Measurements from ENCODE around the gene FZD2.
"Not testable (repeated sequence)": the region's sequence is repeated elsewhere in the genome, so short reads cannot be mapped to it uniquely, and the experiment has no call there.

The FZD2 gene

DNA sequence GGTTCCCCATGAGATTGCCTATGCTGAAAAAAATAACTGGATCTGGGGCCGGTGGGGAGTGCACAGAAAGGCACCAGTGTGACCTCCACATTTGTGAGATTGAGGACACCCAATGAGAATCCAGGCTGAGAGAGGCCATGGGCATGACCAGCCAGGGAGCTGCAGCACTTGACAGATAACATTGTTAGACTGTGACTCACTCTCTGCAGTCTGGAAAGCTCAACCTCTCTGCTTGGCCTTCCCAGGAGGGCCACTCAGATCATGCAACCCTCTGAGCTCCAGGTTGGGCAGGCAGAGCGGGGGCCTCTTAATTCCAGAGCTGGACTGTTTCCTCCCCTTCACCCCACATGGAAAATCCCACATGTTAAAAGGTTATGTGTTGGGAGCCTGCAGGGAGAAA is 30.1 kb downstream of the FZD2 start:
- ATAC-seq (no peak), DNase-seq (ENCODE audit: low spot score in 2 of 2) (no peak)
- no peaks in the 10 kb centered on the region for H3K9me3 Mint-ChIP-seq
- H3K36me3 Mint-ChIP-seq: no peaks in the 10 kb centered on the region
- H3K4me3 Mint-ChIP-seq: no peak overlapping the region
- H3K27ac Mint-ChIP-seq: no peak overlapping the region
- no peaks in the 10 kb centered on the region for H3K4me1 Mint-ChIP-seq

DNA sequence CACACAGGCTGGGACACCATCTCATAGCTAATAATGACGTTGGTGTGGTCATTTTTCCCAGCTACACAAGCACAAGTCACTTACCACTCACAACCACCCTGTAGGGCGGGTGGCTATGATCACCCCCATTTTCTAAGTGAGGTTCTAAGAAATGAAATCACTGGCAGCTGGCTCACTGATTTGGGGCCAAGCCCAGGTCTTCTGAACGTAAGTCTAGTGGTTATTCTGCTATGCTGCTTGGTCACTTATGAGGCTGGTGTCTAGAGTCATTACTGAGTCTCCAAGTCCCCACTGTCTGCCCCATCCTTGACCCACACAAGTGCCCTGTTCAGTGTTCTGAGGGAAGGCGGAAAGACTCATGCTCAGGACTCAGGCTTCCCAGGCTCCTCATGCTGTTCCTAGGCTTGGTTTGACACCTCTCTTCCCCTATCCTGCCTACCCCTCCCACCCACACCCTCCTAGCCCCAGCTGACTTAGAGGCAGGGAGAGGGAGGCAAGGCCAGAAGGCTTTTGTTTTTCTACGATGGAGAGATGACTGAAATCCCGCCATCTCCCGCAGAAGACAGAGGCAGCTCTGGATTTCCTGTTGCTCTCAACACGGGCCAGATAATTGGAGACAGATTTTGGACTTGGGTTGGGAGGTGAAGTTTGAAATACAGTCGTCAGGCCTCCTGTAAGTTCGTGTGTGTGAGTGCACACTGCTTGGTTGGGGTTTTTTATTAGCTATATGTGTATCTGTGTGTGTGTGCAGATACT is 32.2 kb downstream of the FZD2 start:
- ATAC-seq (no peak), DNase-seq (ENCODE audit: low spot score in 2 of 2) (no peak)
- H3K36me3 Mint-ChIP-seq: no peaks in the 10 kb centered on the region
- no peak overlapping the region for H3K4me3 Mint-ChIP-seq
- no peak overlapping the region for H3K27ac Mint-ChIP-seq
- H3K4me1 Mint-ChIP-seq: no peaks in the 10 kb centered on the region
- H3K9me3 Mint-ChIP-seq: no peaks in the 10 kb centered on the region

DNA sequence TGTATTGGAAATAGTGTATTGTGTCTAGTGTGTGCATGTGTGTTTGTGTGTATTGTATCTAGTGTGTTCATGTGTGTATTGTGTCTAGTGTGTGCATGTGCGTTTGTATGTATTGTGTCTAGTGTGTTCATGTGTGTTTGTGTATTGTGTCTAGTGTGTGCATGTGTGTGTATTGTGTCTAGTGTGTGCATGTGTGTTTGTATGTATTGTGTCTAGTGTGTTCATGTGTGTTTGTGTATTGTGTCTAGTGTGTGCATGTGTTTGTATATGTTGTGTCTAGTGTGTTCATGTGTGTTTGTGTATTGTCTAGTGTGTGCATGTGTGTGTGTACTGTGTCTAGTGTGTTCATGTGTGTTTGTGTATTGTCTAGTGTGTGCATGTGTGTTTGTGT is 32.8 kb downstream of the FZD2 start:
- not testable (repeated sequence) for ATAC-seq; H3K9me3 Mint-ChIP-seq; H3K4me3 Mint-ChIP-seq; H3K36me3 Mint-ChIP-seq; H3K4me1 Mint-ChIP-seq; H3K27ac Mint-ChIP-seq; DNase-seq (ENCODE audit: low spot score in 2 of 2)

DNA sequence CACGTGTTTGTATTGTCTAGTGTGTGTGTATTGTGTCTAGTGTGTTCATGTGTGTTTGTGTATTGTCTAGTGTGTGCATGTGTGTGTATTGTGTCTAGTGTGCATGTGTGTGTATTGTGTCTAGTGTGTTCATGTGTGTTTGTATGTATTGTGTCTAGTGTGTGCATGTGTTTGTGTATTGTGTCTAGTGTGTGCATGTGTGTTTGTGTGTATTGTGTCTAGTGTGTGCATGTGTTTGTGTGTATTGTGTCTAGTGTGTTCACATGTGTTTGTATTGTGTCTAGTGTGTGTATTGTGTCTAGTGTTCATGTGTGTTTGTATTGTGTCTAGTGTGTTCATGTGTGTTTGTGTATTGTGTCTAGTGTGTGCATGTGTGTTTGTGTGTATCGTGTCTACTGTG is 33.5 kb downstream of the FZD2 start:
- H3K27ac Mint-ChIP-seq; ATAC-seq; H3K4me1 Mint-ChIP-seq; H3K9me3 Mint-ChIP-seq; H3K4me3 Mint-ChIP-seq; H3K36me3 Mint-ChIP-seq; DNase-seq (ENCODE audit: low spot score in 2 of 2): not testable (repeated sequence)

DNA sequence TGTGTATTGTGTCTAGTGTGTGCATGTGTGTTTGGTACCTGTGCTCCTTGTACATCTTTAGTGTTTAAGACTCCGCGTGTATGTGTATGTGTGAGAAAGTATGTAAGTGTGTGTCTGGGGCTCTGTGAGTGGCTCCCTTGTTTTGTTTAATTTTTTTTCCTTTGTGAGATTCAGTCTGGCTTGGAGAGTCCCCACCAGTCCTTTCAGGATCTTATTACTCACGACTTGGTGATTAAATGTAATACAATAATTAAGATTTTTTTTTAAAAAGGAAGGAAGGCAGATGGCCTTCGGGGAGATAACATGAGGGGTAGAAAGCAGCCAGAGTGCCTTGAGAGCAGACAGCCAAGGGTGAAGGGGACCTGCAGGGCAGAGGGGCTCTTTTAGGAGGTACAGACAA is 33.9 kb downstream of the FZD2 start:
- Mint-ChIP-seq H3K27ac (no peak overlapping the region), H3K4me1 (no peaks in the 10 kb centered on the region), H3K4me3 (no peak overlapping the region), H3K9me3 (no peaks in the 10 kb centered on the region), H3K36me3 (no peaks in the 10 kb centered on the region)
- no peak for ATAC-seq
- no peak for DNase-seq (ENCODE audit: low spot score in 2 of 2)

DNA sequence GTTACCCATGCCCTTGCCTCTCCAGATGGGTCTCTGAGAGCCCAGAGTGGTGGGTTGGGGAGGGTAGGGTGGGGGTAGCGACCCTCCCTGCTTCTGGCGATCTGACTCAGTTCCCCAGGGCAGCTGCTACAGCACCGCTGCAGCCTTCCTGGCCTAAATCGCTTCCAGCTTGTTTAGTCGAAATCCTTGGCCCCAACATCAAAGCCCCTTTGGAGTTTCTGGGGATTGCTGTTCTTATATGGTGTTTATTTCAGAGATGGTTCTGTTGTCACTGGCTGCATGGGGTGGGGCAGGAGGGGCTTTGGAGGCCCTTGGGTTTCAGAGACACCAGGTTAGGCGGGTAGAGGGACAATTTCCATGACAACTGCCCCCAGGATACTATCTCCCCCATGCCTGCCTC is 35.9 kb downstream of the FZD2 start:
- Mint-ChIP-seq H3K9me3 (no peaks in the 10 kb centered on the region), H3K4me1 (no peaks in the 10 kb centered on the region), H3K27ac (no peak overlapping the region), H3K36me3 (no peaks in the 10 kb centered on the region), H3K4me3 (no peak overlapping the region)
- DNase-seq (ENCODE audit: low spot score in 2 of 2) (no peak), ATAC-seq (no peak)

DNA sequence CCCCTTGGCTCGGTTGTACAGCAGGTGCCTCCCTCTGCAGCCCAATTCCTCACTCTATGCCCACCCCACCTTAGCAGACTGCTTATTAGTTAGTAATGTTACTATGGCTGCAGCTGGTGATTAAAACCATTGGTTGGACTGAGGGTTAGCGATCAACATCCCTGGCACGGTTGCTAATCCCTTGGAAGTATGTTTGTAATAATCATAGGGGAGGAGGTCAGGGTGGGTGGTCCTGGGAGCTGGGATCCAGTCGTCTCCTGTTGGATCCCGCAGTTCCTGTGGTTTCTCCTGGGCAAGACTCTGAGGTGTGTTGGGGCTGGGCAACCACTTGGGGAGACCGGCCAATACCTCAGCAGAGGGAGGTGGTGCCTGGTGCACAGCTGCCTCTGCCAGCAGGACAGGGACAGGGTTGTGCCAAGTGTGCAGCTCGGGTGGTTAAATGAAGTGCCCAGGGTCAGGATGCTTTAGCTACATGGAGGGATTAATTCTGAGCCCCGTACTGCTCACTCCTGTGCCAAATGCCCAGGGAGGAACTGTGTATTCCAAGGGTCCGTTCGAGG is 38.0 kb downstream of the FZD2 start:
- H3K36me3 Mint-ChIP-seq: no peaks in the 10 kb centered on the region
- DNase-seq (ENCODE audit: low spot score in 2 of 2) (no peak), ATAC-seq (no peak)
- H3K4me1 Mint-ChIP-seq: no peaks in the 10 kb centered on the region
- H3K9me3 Mint-ChIP-seq: no peaks in the 10 kb centered on the region
- no peak overlapping the region for H3K4me3 Mint-ChIP-seq
- no peak overlapping the region for H3K27ac Mint-ChIP-seq

DNA sequence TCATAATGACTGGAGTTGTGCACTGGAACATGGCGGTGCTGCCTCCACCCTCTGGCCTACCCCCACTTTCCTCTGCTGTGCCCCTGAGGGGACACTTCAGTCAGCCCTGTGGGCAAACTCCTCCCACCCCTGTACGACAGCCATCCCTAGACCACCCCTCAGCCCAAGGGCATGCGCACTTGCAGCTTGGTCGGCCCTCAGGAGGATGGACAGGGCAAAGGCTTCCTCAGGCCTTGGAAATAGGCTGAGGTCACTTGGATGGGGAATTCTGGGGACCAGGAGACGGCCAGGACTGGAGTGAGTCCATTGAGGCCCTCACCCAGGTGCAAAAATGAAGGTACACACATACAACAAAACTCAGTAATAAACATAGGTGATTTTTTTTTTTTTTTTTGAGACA is 41.0 kb downstream of the FZD2 start:
- H3K4me3 Mint-ChIP-seq: no peak overlapping the region
- DNase-seq (ENCODE audit: low spot score in 2 of 2): no peak
- ATAC-seq: no peak
- H3K9me3 Mint-ChIP-seq: no peaks in the 10 kb centered on the region
- no peaks in the 10 kb centered on the region for H3K4me1 Mint-ChIP-seq
- H3K27ac Mint-ChIP-seq: no peak overlapping the region
- no peaks in the 10 kb centered on the region for H3K36me3 Mint-ChIP-seq

DNA sequence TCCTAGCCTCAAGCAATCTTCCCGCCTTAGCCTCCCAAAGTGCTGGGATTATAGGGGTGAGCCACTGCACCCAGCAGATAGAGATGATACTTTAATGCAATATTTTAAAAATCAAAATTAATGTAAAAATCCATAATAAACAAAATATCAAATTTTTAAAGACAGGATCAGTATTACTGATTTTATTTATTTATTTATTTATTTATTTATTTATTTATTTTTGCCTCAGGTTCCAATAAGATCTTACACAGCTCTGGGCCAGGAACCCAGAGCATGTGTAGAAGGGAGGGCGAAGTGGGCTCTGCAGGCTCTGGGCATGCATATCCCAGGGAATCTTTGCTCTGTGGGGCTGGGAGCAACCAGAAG is 41.6 kb downstream of the FZD2 start:
- H3K27ac Mint-ChIP-seq: no peak overlapping the region
- no peaks in the 10 kb centered on the region for H3K9me3 Mint-ChIP-seq
- ATAC-seq (no peak), DNase-seq (ENCODE audit: low spot score in 2 of 2) (no peak)
- H3K36me3 Mint-ChIP-seq: no peaks in the 10 kb centered on the region
- no peaks in the 10 kb centered on the region for H3K4me1 Mint-ChIP-seq
- H3K4me3 Mint-ChIP-seq: no peak overlapping the region

DNA sequence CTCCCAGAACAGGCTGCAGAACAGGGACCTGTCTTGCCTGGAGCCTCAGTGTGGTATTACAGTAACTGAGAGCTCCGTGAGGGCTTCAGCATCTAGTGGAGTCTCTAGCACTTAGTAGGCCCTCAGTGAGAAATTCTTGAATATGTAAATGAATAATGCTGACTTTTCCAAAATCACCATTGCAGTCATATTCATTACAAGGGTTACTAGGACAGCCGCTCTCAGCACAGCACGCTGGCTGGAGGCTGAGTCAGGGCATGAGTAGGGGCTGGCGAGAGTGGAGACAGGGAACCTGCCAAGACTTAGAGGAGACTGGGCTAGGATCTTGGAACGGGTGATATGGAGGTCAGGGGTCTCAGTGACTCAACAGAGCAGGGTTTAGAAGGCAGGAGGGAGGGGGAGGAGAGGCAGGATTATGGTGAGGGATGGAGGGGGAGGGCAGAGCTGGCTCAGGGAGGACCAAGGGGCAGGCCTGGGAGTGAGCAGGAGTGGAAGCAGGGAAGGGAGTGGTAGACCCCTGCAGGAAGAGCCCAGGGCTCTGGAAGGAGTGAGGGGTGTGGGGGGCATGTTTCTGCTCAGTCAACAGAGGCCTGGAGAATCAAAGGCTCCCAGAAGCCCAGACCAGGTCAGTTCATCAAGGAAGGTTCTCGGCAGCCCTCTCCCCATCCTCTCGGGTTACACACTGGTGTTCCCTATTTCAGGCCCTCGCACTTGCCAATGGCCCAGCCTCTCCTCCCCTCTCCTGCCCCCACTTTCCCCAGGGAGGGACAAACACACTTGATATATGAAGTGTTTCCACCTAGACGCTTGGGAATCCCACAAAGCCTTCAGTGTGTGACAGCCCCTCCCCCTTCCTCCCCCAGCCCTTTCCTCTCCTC is 42.3 kb downstream of the FZD2 start:
- Mint-ChIP-seq H3K4me3 (no peak overlapping the region), H3K36me3 (no peaks in the 10 kb centered on the region), H3K4me1 (no peaks in the 10 kb centered on the region), H3K9me3 (no peaks in the 10 kb centered on the region), H3K27ac (no peak overlapping the region)
- ATAC-seq (peak; percentile 7), DNase-seq (ENCODE audit: low spot score in 2 of 2) (no peak)

DNA sequence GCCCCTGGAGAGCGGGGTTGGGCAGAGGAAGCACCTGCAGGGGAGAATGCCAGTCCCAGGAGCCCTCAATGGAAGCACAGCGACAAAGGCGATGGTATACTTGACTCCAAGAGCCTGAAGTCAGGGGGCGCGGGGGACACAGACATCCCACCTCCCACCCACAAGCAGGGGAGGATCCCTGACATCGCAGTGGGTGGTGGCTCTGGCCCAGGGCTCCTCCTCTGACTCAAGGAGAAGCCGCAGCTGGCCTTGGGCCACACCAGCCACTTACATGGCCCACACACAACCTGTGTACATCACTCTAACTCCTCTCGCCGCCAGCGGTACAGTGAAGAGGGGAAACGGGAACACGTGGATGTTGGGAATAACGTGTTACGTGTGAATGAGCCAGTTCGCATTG is 44.3 kb downstream of the FZD2 start:
- no peak for ATAC-seq

DNA sequence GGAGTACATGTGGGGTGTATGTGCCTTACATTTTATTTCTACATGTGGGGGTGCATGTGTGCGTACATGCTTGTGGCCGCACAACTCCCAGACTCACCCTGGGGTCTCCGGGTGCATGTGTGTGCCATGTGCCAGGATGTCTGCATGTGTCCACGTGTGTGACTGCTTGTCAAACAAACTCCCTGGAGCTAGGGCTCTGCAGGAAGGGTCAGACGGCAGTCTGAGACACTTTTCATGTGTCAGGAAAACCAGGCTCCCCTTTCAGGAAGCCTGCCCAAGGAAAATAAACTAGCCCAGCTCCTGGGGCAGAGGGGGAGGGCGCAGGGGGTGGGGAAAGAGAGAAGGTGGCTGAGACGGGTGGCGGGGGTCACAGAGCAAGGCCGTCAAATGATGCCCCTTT is 44.7 kb downstream of the FZD2 start:
- H3K4me1 Mint-ChIP-seq: no peaks in the 10 kb centered on the region
- H3K36me3 Mint-ChIP-seq: no peaks in the 10 kb centered on the region
- DNase-seq (ENCODE audit: low spot score in 2 of 2) (no peak), ATAC-seq (no peak)
- H3K27ac Mint-ChIP-seq: no peak overlapping the region
- H3K9me3 Mint-ChIP-seq: no peaks in the 10 kb centered on the region
- no peak overlapping the region for H3K4me3 Mint-ChIP-seq

More for the DNA sequence above, 44.3 kb downstream of the FZD2 start:
- Mint-ChIP-seq H3K4me3 (no peak overlapping the region), H3K4me1 (no peaks in the 10 kb centered on the region), H3K27ac (no peak overlapping the region), H3K36me3 (no peaks in the 10 kb centered on the region), H3K9me3 (no peaks in the 10 kb centered on the region)
- DNase-seq (ENCODE audit: low spot score in 2 of 2): no peak

DNA sequence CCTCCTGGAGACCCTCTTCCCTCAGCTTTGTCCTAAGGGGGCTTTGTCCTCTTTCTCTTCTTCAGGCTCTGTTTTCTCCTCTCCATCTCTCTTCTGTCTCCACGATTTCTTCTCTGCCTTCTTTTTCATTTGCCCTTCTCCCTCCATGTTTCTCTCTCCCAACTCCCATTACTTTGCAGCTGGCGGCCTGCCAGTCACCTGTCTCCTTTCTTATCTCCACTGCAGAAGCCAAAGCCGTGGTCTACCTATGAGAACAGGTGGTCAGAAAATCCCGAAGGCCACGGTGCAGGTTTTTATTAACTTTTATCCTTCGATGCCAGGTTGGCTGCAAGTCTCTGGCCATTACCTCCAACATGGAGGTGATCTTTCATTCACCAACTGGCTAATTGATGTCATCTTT is 45.1 kb downstream of the FZD2 start:
- Mint-ChIP-seq H3K36me3 (no peaks in the 10 kb centered on the region), H3K27ac (no peak overlapping the region), H3K9me3 (no peaks in the 10 kb centered on the region), H3K4me3 (no peak overlapping the region), H3K4me1 (no peaks in the 10 kb centered on the region)
- DNase-seq (ENCODE audit: low spot score in 2 of 2): no peak
- no peak for ATAC-seq

DNA sequence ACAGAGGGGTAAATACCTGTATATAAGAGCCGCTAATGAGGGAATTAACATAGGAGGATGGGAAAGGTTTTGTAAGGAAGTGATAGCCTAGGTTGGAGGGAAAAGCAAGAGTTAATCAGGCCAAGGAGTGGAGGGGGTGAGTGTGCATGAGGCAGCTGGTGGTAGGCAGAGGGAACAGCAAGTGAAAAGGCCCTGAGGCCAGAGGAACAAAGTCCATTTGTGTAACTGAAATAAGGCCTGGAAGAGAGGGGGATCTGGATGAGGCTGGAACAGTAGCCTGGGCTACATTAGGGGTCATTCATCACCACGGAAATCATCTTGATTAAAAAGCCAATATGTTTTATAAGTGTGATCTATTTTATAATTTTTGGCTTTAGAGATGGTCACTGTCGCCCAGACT is 45.7 kb downstream of the FZD2 start:
- H3K36me3 Mint-ChIP-seq: no peaks in the 10 kb centered on the region
- no peak overlapping the region for H3K4me3 Mint-ChIP-seq
- H3K4me1 Mint-ChIP-seq: no peaks in the 10 kb centered on the region
- DNase-seq (ENCODE audit: low spot score in 2 of 2) (no peak), ATAC-seq (no peak)
- no peaks in the 10 kb centered on the region for H3K9me3 Mint-ChIP-seq
- H3K27ac Mint-ChIP-seq: no peak overlapping the region

DNA sequence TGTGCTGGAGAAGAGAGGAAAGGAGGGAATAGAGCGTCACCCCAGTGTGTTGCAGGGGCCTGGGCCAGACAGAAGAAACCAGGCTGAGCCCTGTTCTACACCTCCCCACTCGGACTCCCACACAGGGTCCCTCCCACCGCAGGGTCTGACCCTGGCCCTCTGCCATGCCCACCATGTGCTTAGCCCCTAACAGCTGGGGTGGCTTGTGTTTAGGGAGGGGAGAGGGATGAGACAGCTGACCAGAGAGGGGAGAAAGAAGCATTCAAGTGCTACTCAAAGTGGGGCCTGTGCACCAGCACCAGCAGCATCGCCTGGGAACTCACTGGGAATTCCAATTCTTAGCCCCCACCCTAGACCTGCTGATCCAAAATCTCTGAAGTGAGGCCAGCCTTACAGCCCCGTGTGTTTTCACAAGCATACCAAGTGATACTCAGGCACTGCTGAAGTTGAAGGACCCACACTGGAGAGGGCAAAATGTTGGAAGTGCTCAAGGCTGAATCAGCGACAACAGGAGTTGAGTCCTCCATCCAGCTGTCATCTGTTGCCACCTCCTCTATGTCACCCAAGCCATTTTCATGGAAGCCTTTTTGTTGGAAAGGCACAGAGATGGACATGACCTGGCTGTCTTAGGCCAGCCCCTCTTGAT is 47.0 kb downstream of the FZD2 start:
- Mint-ChIP-seq H3K4me1 (no peaks in the 10 kb centered on the region), H3K27ac (no peak overlapping the region), H3K9me3 (no peaks in the 10 kb centered on the region), H3K4me3 (no peak overlapping the region), H3K36me3 (no peaks in the 10 kb centered on the region)
- no peak for DNase-seq (ENCODE audit: low spot score in 2 of 2)
- ATAC-seq: no peak
